Brain pericyte (primary cell): Measurements from ENCODE around the gene ALK.

ENCODE experiments used
- DNase-seq: peaks from one replicate; pipeline ENCODE4 v3.0.0-alpha.2; 2012; ENCODE audit warnings: low read depth, low spot score

The ALK gene

GRCh38 chr2:29455200-29455860 is 466.1 kb downstream of the ALK start:
- DNase-seq: no peak

GRCh38 chr2:29452036-29452435 is 469.4 kb downstream of the ALK start:
- DNase-seq: no peak

GRCh38 chr2:29450596-29451222 is 470.7 kb downstream of the ALK start:
- no peak for DNase-seq

- no peak for DNase-seq
Observed at GRCh38 chr2:29449499-29449898, 471.9 kb downstream of the ALK start.

GRCh38 chr2:29448096-29448688 is 473.2 kb downstream of the ALK start:
- no peak for DNase-seq

- DNase-seq: no peak
Observed at GRCh38 chr2:29447513-29447912, 473.9 kb downstream of the ALK start.

- DNase-seq: no peak
Observed at GRCh38 chr2:29446847-29447246, 474.5 kb downstream of the ALK start.

- no peak for DNase-seq
Observed at GRCh38 chr2:29444150-29444549, 477.2 kb downstream of the ALK start.

GRCh38 chr2:29443627-29444026 is 477.8 kb downstream of the ALK start:
- DNase-seq: no peak

- DNase-seq: no peak
Observed at GRCh38 chr2:29443151-29443550, 478.2 kb downstream of the ALK start.

- no peak for DNase-seq
Observed at GRCh38 chr2:29440921-29441623, 480.3 kb downstream of the ALK start.

- DNase-seq: no peak
Observed at GRCh38 chr2:29433920-29434319, 487.5 kb downstream of the ALK start.

- no peak for DNase-seq
Observed at GRCh38 chr2:29433128-29433527, 488.3 kb downstream of the ALK start.

- no peak for DNase-seq
Observed at GRCh38 chr2:29431485-29431884, 489.9 kb downstream of the ALK start.

- no peak for DNase-seq
Observed at GRCh38 chr2:29430382-29431112, 490.8 kb downstream of the ALK start.

- no peak for DNase-seq
Observed at GRCh38 chr2:29426354-29426753, 495.0 kb downstream of the ALK start.

GRCh38 chr2:29425866-29426265 is 495.5 kb downstream of the ALK start:
- DNase-seq: no peak

- no peak for DNase-seq
Observed at GRCh38 chr2:29423061-29423666, 498.2 kb downstream of the ALK start.

- DNase-seq: no peak
Observed at GRCh38 chr2:29420999-29421782, 500.2 kb downstream of the ALK start.

GRCh38 chr2:29420464-29420863 is 500.9 kb downstream of the ALK start:
- DNase-seq: no peak

GRCh38 chr2:29417630-29418029 is 503.8 kb downstream of the ALK start:
- no peak for DNase-seq
